ENCODE measurements around the gene SWT1.

The SWT1 gene, protein sequence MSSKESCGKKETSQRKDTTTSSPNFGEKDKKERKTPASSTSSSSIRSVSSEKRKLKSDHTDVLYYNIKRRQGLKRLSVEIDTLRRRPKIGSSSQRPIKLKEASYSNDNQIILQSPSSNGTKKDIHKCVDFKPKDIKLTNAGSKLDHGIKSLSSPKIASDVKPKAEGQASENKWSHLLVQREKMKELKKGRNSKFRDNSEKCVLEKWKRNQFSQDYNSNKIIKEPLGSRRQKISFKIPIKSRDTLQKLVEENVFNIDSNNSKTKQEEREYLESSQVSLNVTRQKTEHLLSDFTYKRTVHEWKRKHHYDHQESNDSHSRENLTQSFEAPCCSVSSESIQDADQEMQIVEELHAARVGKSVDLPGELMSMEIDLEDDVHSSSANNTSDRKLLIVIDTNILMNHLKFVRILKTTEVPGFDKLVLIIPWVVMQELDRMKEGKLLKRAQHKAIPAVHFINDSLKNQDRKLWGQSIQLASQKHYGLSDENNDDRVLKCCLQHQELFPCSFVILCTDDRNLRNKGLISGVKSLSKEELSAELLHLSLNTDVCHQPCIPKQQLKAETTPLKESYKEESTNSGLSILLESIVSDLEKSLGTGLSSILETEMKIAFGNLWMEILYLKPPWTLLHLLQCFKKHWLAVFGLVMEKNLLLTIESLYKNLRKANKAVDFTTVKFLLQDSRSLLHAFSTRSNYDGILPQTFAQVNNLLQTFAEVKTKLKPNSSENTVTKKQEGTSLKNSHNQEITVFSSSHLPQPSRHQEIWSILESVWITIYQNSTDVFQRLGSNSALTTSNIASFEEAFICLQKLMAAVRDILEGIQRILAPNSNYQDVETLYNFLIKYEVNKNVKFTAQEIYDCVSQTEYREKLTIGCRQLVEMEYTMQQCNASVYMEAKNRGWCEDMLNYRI

GRCh38 chr1:185156854-185157598 is at the start of gene SWT1, which contains the start of gene TRMT1L:
TSS of gene SWT1 (plus strand) at chr1:185157167. CDS start at chr1:185160842, 3,675 bp downstream.
TSS of gene TRMT1L (minus strand) at chr1:185156953. CDS start at chr1:185156712, 241 bp downstream.
- DNase-seq (ENCODE audit: low read depth in 2 of 2) = peak; percentile 98 to 99

DNA sequence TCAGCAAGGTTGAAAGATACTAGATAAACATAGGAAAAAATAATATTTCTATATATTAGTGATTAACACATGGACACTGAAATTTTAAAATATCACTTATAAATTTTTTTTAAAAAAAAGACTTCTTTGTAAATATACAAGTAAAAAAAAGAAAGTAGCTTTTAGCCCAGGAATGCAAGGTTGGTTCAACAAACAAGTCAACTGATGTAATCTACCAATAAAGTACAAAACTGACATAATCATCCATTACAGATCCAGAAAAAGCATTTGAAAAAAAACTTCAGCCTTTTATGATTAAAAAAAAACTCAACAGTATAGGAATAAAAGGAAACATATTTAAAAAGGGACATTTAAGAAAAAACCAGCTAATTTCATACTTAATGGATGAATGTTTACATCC is 48.6 kb upstream of the SWT1 start:
- DNase-seq (ENCODE audit: low read depth in 2 of 2) = no peak

- DNase-seq (ENCODE audit: low read depth in 2 of 2) = no peak
These were observed 46.8 kb upstream of the SWT1 start for GRCh38 chr1:185110145-185110544.

GRCh38 chr1:185111873-185112272 is 45.1 kb upstream of the SWT1 start:
- no peak for DNase-seq (ENCODE audit: low read depth in 2 of 2)

- no peak for DNase-seq (ENCODE audit: low read depth in 2 of 2)
These were observed 44.6 kb upstream of the SWT1 start for GRCh38 chr1:185112356-185112755.

GRCh38 chr1:185129708-185130107 is 27.3 kb upstream of the SWT1 start:
- no peak for DNase-seq (ENCODE audit: low read depth in 2 of 2)

DNA sequence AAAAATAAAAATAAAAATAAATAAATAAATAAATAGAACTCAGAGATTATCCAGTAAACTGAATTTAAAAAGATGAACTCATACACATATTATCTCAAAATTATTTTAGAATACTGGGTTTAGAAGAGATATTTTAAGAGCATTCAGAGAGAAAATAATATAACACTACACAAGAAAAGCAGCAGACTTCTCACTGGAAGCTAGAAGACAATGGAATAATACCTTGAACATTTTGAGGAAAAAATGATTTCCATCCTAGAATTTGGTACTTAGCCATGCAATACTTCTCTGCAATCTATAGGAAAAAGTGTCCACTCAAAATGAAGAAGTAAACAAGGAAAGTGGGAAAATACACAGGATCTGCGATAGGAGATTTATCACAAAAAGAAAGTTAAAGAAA is 24.4 kb upstream of the SWT1 start:
- no peak for DNase-seq (ENCODE audit: low read depth in 2 of 2)

DNA sequence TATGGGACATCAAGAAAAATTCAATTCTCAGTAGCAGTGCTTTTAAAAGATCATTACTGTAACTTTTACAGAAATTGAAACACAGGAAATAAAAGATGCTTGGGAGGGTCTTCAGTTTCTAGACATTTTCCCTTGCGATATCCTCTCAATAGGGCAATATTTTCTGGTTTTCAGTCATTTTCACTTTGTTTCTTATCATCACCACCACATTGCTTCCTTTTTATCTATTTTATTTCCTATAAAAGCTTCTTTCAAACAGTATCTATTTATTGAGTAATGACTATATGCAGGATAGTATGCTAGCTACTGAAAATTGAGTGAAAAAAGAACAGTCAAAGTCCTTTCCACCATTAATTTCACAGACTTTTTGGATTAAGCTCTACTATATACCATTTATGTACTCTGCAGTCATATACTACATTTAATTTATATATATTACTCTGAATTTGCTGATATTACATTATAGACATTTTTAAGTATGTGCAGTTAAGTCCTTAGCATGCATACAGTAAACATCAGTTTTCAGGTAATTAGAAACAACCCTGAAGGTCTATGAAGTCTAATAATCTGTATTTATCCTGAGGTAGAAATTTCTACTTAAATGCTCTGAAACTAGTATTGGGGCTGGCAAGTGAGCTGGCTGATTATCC is 18.9 kb upstream of the SWT1 start:
- no peak for DNase-seq (ENCODE audit: low read depth in 2 of 2)

DNA sequence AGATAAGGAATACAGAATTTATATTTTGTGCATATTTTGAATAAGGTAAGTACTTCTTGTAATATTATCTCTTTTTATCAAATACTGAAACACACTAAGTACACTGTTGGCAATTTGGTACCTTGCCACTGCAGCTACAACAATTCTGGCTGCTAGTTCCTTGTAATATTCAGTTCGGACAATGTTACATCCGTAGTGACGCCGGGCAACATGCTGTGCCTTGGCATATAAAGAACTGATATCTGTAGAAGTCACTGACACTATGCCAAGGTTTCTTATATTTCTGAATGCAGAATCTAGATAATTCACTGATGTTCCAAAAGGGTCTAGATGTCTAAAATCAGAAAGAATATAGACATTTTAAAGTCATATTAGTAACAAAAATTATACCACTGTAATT is 17.7 kb upstream of the SWT1 start:
- DNase-seq (ENCODE audit: low read depth in 2 of 2) = no peak

DNA sequence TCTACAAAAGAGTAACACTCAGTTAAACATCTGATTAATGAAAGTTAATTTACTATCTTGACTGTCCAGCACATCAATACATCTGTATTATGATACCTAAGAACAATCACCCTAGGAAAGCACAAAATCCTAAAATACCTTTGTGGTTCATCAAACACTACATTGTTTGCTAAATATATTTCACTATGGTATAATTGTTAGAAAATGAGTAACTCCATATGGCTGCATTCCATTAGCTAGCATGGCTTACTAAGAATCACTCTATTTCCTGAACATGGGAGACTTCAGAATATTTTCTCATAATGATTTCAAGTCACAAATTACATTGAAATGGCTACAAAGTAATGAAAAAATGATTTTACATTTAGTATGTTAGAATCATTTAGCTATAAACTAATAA is 12.7 kb upstream of the SWT1 start:
- DNase-seq (ENCODE audit: low read depth in 2 of 2) = peak in 1 of 2 experiments; percentile 32

DNA sequence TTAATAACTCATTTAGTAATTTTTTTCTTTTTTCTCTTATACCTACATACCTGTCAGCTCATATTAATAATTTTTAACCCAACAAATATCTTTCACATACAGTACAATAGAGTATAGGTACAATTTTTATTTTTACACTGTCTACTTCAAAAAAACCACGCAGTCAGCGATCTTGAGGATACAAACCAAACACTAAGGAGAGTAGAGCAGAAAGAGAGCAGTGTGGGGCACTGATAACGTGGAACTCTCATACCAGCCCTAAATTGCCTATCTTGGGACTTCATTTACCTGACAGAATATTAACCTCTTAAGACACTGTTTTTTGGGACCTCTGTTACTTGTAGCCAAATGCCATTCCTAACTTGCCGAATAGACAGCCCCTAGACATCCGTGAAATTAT is 5.8 kb upstream of the SWT1 start:
- DNase-seq (ENCODE audit: low read depth in 2 of 2) = no peak

- peak in 1 of 2 experiments; percentile 20 for DNase-seq (ENCODE audit: low read depth in 2 of 2)
These were observed 4.7 kb upstream of the SWT1 start for GRCh38 chr1:185152187-185152767.

GRCh38 chr1:185154912-185155513 is 2.0 kb upstream of the SWT1 start:
- DNase-seq (ENCODE audit: low read depth in 2 of 2) = no peak

- DNase-seq (ENCODE audit: low read depth in 2 of 2) = no peak
These were observed 1.2 kb upstream of the SWT1 start for GRCh38 chr1:185155600-185156287.

DNA sequence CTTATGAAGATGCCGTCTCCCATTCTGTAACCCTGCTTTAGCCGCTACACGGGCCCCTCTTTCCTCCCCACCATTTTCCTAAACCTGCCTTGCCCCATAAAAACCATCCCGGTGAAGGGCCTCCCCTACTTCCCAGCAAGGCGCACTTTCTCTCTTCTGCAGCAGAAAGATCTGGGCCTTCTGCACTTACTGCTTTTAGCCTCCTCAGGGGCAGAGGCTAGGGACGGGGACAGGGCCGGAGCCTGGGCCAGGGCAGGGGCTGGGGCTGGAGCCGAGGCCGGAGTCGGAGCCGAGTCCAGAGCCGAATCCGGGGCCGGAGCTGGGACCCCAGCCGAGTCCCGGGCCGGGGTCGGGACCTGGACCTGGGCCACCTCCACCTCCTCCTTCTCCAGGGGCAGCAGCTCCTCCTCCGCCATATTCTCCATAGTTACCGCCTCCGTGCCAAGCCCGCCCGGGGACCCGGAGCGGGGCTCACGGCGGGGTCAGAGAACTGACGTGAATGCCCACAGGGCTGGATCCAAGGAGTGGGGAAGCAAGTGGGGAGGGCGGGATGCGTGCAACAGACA is 596 bp upstream of the SWT1 start:
- no peak for DNase-seq (ENCODE audit: low read depth in 2 of 2)

DNA sequence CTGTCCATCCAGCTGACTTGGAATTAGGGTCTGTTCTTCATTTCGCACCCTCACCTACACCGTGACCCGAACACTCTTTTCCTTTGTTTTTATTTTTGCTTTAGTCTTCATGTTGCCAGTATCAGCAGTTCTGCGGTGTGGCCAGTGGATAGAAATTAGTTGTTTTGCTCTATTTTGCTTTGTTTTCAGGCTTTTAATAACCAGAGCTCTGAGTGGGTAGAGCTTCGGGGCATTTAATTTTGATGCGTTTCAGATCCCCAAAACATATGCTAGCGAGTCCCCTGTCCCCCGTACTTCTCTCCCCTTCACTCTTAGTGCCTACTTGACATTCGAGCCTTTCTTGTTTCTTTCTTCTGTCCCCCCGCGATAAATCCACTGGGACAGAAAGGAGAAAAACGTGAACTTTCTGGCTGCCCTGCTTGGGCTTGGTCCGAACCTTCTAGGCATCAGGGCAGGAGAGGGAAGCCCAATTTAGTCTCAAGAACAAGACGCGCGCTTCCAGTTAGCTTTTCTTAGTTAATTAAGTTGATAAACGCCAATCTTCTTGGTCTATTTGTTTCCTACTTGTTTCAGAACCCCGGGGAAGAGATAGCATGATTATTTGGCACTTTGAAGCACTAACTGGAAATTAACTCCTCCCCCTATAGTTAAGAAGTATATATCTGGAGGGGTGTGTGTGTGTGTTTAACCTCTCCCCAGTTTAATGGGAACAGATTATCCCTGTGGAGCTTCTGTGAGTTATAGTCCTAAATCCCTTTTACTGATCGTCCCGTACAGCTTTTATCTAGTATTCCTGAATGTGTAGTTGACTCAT is 839 bp downstream of the SWT1 start:
- no peak for DNase-seq (ENCODE audit: low read depth in 2 of 2)

GRCh38 chr1:185158800-185159199 is 1.8 kb downstream of the SWT1 start:
- DNase-seq (ENCODE audit: low read depth in 2 of 2) = no peak

GRCh38 chr1:185159966-185160365 is 3.0 kb downstream of the SWT1 start:
- DNase-seq (ENCODE audit: low read depth in 2 of 2) = no peak

DNA sequence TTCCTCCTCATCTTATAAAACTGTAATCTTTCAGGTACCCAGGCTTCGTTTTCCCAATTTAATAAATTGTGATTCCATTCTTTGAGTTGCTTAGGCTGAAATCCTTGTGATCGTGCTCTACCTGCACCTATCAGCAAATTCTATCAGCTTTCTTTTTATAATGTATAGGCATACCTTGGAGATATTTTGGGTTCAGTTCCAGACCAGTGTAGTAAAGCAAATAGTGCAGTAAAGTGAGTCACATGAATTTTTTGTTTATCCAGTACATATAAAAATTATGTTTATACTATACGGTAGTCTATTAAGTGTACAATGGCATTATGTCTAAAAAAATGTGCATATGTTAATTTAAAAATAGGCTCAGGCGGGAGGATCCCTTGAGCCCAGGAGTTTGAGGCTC is 5.5 kb downstream of the SWT1 start:
- no peak for DNase-seq (ENCODE audit: low read depth in 2 of 2)

Data from fibroblast of skin of left quadriceps (primary cell).